K562 (cell line): ENCODE data around the gene IQCK. TPM values are rescaled to one million over a fixed set of nuclear protein-coding genes. Genes with fewer than 3 reads are reported as not detected.
A peak's percentile ranks its signal among the peaks of the same experiment; 100 is the strongest.

Experiments
- ETS2 ChIP-seq: IDR thresholded peaks from 2 replicates; pipeline ENCODE4 v1.6.1; 2016; ENCODE audit warnings: borderline replicate concordance, missing genetic modification characterization, mild to moderate bottlenecking, moderate library complexity, missing compliant biosample characterization; ENCODE audit not compliant: poor library complexity, severe bottlenecking
- HMG20A ChIP-seq: fragments of 450-650 bp; formaldehyde crosslinking; conservative IDR thresholded peaks from 2 replicates; pipeline ENCODE4 v1.4.0; 2020; ENCODE audit warnings: mild to moderate bottlenecking, mixed read lengths
- HNRNPLL ChIP-seq: fragments of 200-400 bp; formaldehyde crosslinking; IDR thresholded peaks from 2 replicates; pipeline ENCODE4 v1.6.1; 2017; ENCODE audit warnings: low read length, low read depth, mild to moderate bottlenecking; ENCODE audit not compliant: poor library complexity, severe bottlenecking
- KDM5B ChIP-seq: fragments of 200-600 bp; sonication (generic); IDR thresholded peaks from 2 replicates; pipeline ENCODE4 v1.6.1; 2012; ENCODE audit warnings: low read depth, mild to moderate bottlenecking, moderate library complexity, low read length, control low read depth, inconsistent platforms; ENCODE audit not compliant: insufficient replicate concordance
- L3MBTL2 ChIP-seq: fragments of 450-650 bp; IDR thresholded peaks from 2 replicates; pipeline ENCODE4 v1.6.1; 2016; ENCODE audit warnings: mild to moderate bottlenecking, moderate library complexity
- MLLT1 ChIP-seq, 2 experiments: fragments of 450-650 bp; IDR thresholded peaks; 2 replicates each; pipeline ENCODE4 v1.6.1; 2016
- NCOR1 ChIP-seq: fragments of 450-650 bp; IDR thresholded peaks from 2 replicates; pipeline ENCODE4 v1.6.1; 2016; ENCODE audit warnings: mild to moderate bottlenecking, moderate library complexity
- PHB ChIP-seq: fragments of 250-450 bp; sonication (Bioruptor Pico); IDR thresholded peaks from 2 replicates; pipeline ENCODE4 v1.5.0; 2021
- POLR2G ChIP-seq: fragments of 200-400 bp; formaldehyde crosslinking; IDR thresholded peaks from 2 replicates; pipeline ENCODE4 v1.6.1; 2017; ENCODE audit warnings: low read depth, mild to moderate bottlenecking, antibody characterized with exemption, low read length, moderate library complexity
- RBM25 ChIP-seq: fragments of 200-400 bp; formaldehyde crosslinking; IDR thresholded peaks from 2 replicates; pipeline ENCODE4 v1.6.1; 2018; ENCODE audit warnings: low read length, low read depth, moderate library complexity; ENCODE audit not compliant: severe bottlenecking
- RFX1 ChIP-seq: fragments of 450-650 bp; IDR thresholded peaks from 2 replicates; pipeline ENCODE4 v1.6.1; 2016; ENCODE audit warnings: mild to moderate bottlenecking, moderate library complexity
- RHOXF2B ChIP-seq: fragments of 250-450 bp; sonication (Bioruptor Pico); conservative IDR thresholded peaks from 2 replicates; pipeline ENCODE4 v1.5.1; 2021
- SOX6 ChIP-seq: fragments of 450-650 bp; IDR thresholded peaks from 2 replicates; pipeline ENCODE4 v1.6.1; 2014; ENCODE audit warnings: mild to moderate bottlenecking
- TCF7 ChIP-seq: sonication (generic); IDR thresholded peaks from 2 replicates; pipeline ENCODE4 v1.6.1; 2016; ENCODE audit warnings: antibody characterized with exemption, borderline replicate concordance
- TEAD2 ChIP-seq: fragments of 450-650 bp; IDR thresholded peaks from 2 replicates; pipeline ENCODE4 v1.6.1; 2016; ENCODE audit warnings: missing genetic modification characterization, control low read depth, missing compliant biosample characterization
- ZNF253 ChIP-seq: fragments of 250-450 bp; sonication (Bioruptor Pico); conservative IDR thresholded peaks from 2 replicates; pipeline ENCODE4 v1.6.1; 2021; ENCODE audit warnings: mild to moderate bottlenecking
- ZNF561 ChIP-seq: fragments of 450-650 bp; formaldehyde crosslinking; conservative IDR thresholded peaks from 2 replicates; pipeline ENCODE4 v1.4.0; 2020; ENCODE audit warnings: mild to moderate bottlenecking, moderate library complexity
- ZNF639 ChIP-seq, 2 experiments: fragments of 200-800 bp in 1 of 2; sonication (Bioruptor generic) in 1 of 2; sonication (generic) in 1 of 2; formaldehyde crosslinking in 1 of 2; IDR thresholded peaks in 1 of 2; conservative IDR thresholded peaks in 1 of 2; 2 replicates each; pipeline versions ENCODE4 v1.5.0 to v1.6.1; 2016 to 2020; ENCODE audit warnings: missing compliant biosample characterization in 1 of 2, missing genetic modification characterization in 1 of 2, missing genetic modification reagents in 1 of 2
- polyA plus RNA-seq, 8 experiments: library from polyadenylated mRNA; depleted of rRNA in 4 of 8; stranded (reverse) in 5 of 8; unstranded in 3 of 8; fragments of >200 nt; fragmentation: Nextera tagmentation in 2 of 8; fragmentation: Illumina TruSeq in 1 of 8; extraction: Ambion mirVana in 2 of 8; extraction: Trizol in 1 of 8; gene quantifications; 2 replicates each; pipeline versions ENCODE4 v1.2.1 to v1.2.3, GENCODE V29; 2011 to 2014; ENCODE audit warnings: inconsistent platforms in 1 of 8, missing spikeins in 1 of 8
- total RNA-seq, 7 experiments: library from RNA; depleted of rRNA in 6 of 7; stranded (reverse); fragments of >200 nt in 6 of 7; fragmentation: Illumina TruSeq in 2 of 7; extraction: Trizol in 2 of 7; gene quantifications; 2 replicates each; pipeline versions ENCODE4 v1.2.1 to v1.2.3, GENCODE V29; 2011 to 2021; ENCODE audit warnings: low replicate concordance in 1 of 7
- TF ChIP-seq, protein P1 (sequence below): fragments of 250-450 bp; sonication (Bioruptor Pico); IDR thresholded peaks from 2 replicates; pipeline ENCODE4 v1.6.1; 2021; ENCODE audit warnings: mild to moderate bottlenecking
- TF ChIP-seq, protein P2 (sequence below): fragments of 150-350 bp; conservative IDR thresholded peaks from 2 replicates; pipeline ENCODE4 v1.6.1; 2014; ENCODE audit warnings: low read length
- TF ChIP-seq, protein P3 (sequence below): fragments of 250-450 bp; sonication (Bioruptor Pico); IDR thresholded peaks from 2 replicates; pipeline ENCODE4 v1.5.0; 2021

IQCK gene
- total and polyA plus RNA-seq, 9 of the 15 experiments (the other 6 are each of a cell fraction or from before 2014, with no cell fraction given) = 5.2 to 12.2 (median 7.3) TPM

- TF ChIP-seq RHOXF2B (CRISPR knock-in tag) (no peak), NCOR1 (peak; percentile 55; the same call in 1 of the 2 replicates), MLLT1 (IDR thresholded peaks at IDR 0.05) (no peak), PHB (no peak), TCF7 (no peak), ETS2 (no peak), HNRNPLL (no peak), ZNF561 (CRISPR knock-in tag) (no peak), ZNF639 (CRISPR knock-in tag; conservative IDR thresholded peaks at IDR 0.05 in 1 of 2, IDR thresholded peaks at IDR 0.05 in 1 of 2) (no peak), RFX1 (no peak), KDM5B (no peak), TEAD2 (tag) (no peak), POLR2G (no peak), HMG20A (CRISPR knock-in tag) (no peak), ZNF253 (no peak), L3MBTL2 (peak; percentile 64), SOX6 (no peak), RBM25 (no peak)
- TF ChIP-seq, protein P1, sequence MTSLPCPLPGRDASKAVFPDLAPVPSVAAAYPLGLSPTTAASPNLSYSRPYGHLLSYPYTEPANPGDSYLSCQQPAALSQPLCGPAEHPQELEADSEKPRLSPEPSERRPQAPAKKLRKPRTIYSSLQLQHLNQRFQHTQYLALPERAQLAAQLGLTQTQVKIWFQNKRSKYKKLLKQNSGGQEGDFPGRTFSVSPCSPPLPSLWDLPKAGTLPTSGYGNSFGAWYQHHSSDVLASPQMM = no peak
- TF ChIP-seq, protein P2, sequence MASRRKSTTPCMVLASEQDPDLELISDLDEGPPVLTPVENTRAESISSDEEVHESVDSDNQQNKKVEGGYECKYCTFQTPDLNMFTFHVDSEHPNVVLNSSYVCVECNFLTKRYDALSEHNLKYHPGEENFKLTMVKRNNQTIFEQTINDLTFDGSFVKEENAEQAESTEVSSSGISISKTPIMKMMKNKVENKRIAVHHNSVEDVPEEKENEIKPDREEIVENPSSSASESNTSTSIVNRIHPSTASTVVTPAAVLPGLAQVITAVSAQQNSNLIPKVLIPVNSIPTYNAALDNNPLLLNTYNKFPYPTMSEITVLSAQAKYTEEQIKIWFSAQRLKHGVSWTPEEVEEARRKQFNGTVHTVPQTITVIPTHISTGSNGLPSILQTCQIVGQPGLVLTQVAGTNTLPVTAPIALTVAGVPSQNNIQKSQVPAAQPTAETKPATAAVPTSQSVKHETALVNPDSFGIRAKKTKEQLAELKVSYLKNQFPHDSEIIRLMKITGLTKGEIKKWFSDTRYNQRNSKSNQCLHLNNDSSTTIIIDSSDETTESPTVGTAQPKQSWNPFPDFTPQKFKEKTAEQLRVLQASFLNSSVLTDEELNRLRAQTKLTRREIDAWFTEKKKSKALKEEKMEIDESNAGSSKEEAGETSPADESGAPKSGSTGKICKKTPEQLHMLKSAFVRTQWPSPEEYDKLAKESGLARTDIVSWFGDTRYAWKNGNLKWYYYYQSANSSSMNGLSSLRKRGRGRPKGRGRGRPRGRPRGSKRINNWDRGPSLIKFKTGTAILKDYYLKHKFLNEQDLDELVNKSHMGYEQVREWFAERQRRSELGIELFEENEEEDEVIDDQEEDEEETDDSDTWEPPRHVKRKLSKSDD = no peak
- TF ChIP-seq, protein P3, sequence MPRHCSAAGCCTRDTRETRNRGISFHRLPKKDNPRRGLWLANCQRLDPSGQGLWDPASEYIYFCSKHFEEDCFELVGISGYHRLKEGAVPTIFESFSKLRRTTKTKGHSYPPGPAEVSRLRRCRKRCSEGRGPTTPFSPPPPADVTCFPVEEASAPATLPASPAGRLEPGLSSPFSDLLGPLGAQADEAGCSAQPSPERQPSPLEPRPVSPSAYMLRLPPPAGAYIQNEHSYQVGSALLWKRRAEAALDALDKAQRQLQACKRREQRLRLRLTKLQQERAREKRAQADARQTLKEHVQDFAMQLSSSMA (CRISPR knock-in tag) = no peak
Measured at GRCh38 chr16:19696328-19696727, 21.7 kb upstream of the IQCK start (continued).
